WI38 (cell line): ENCODE data around the gene NR4A1.

ENCODE experiments used
- H3K4me3 ChIP-seq: 2 replicates; pipeline ENCODE4 v1.5.1; 2011; ENCODE audit warnings: low read depth, mild to moderate bottlenecking, control low read depth, low read length
- CTCF ChIP-seq: IDR thresholded peaks from 2 replicates; pipeline ENCODE4 v1.5.1; 2012; ENCODE audit warnings: low read depth, mild to moderate bottlenecking, control low read depth, low read length

NR4A1 gene

GRCh38 chr12:52027085-52027843, 24.0 kb upstream of the NR4A1 start:
- TF ChIP-seq CTCF, result no peak
- H3K4me3 ChIP-seq, result no peak overlapping the region

GRCh38 chr12:52029685-52030084, 21.6 kb upstream of the NR4A1 start:
- no peak for TF ChIP-seq CTCF
- no peak overlapping the region for H3K4me3 ChIP-seq

GRCh38 chr12:52032446-52032803, 18.8 kb upstream of the NR4A1 start:
- peak overlapping the region; percentile 47 for H3K4me3 ChIP-seq
- TF ChIP-seq CTCF, result no peak

GRCh38 chr12:52032804-52033445, 18.3 kb upstream of the NR4A1 start:
- H3K4me3 ChIP-seq, result peak overlapping the region; percentile 50
- no peak for TF ChIP-seq CTCF

GRCh38 chr12:52033446-52034140, 17.6 kb upstream of the NR4A1 start:
- no peak for TF ChIP-seq CTCF
- peak overlapping the region; percentile 50 for H3K4me3 ChIP-seq

GRCh38 chr12:52035190-52035589, 16.1 kb upstream of the NR4A1 start:
- no peak overlapping the region for H3K4me3 ChIP-seq
- TF ChIP-seq CTCF, result no peak

GRCh38 chr12:52035926-52036325, 15.3 kb upstream of the NR4A1 start:
- H3K4me3 ChIP-seq, result no peak overlapping the region
- TF ChIP-seq CTCF, result no peak
